Measurements from ENCODE around the gene FBXW8.

FBXW8 gene

GRCh38 chr12:116910645-116911451 lies at the start of gene FBXW8:
TSS of gene FBXW8 (plus strand) at chr12:116910950. CDS start at chr12:116911038, 88 bp downstream.
- intact Hi-C loops (cut with DNase I): no loop called here

GRCh38 chr12:116861320-116861719 lies 49.4 kb upstream of the FBXW8 start:
- DNase-seq: peak; percentile 15 to 79 (median 56)
- intact Hi-C loops (cut with DNase I): no loop called here

More at GRCh38 chr12:116910645-116911451, at the start of gene FBXW8:
- DNase-seq: peak in 41 of 42 donors; percentile 35 to 82 (median 64)

GRCh38 chr12:116862167-116862566 lies 48.6 kb upstream of the FBXW8 start:
- intact Hi-C loops (cut with DNase I): no loop called here

GRCh38 chr12:116863275-116863767 lies 47.4 kb upstream of the FBXW8 start:
- intact Hi-C loops (cut with DNase I): no loop called here
- no peak for DNase-seq

More at GRCh38 chr12:116862167-116862566, 48.6 kb upstream of the FBXW8 start:
- no peak for DNase-seq

GRCh38 chr12:116864371-116865160 lies 46.2 kb upstream of the FBXW8 start:
- DNase-seq: no peak
- intact Hi-C loops (cut with DNase I): no loop called here

- intact Hi-C loops (cut with DNase I): no loop called here
- DNase-seq: no peak
Observed at GRCh38 chr12:116867523-116867922, 43.2 kb upstream of the FBXW8 start.

GRCh38 chr12:116870306-116870705 lies 40.4 kb upstream of the FBXW8 start:
- no peak for DNase-seq
- intact Hi-C loops (cut with DNase I): no loop called here

GRCh38 chr12:116874324-116874995 lies 36.3 kb upstream of the FBXW8 start:
- intact Hi-C loops (cut with DNase I): no loop called here
- DNase-seq: no peak

GRCh38 chr12:116876151-116876869 lies 34.4 kb upstream of the FBXW8 start:
- intact Hi-C loops (cut with DNase I): no loop called here
- no peak for DNase-seq

GRCh38 chr12:116878567-116879508 lies 31.9 kb upstream of the FBXW8 start:
- intact Hi-C loops (cut with DNase I): no loop called here
- DNase-seq: peak in 1 of 42 donors; percentile 23

GRCh38 chr12:116879509-116880212 lies 31.1 kb upstream of the FBXW8 start:
- intact Hi-C loops (cut with DNase I): no loop called here
- peak in 7 of 42 donors; percentile 20 to 69 (median 43) for DNase-seq

GRCh38 chr12:116880213-116880816 lies 30.4 kb upstream of the FBXW8 start:
- intact Hi-C loops (cut with DNase I): no loop called here
- DNase-seq: no peak

- intact Hi-C loops (cut with DNase I): no loop called here
- DNase-seq: peak in 13 of 42 donors; percentile 21 to 61 (median 45)
Observed at GRCh38 chr12:116880817-116881324, 29.9 kb upstream of the FBXW8 start.

GRCh38 chr12:116881325-116881876 lies 29.3 kb upstream of the FBXW8 start, which contains the start of gene HRK:
TSS of gene HRK (minus strand) at chr12:116881441. CDS start at chr12:116881307, 134 bp downstream.
- DNase-seq: no peak

GRCh38 chr12:116881877-116882507 lies 28.8 kb upstream of the FBXW8 start:
- intact Hi-C loops (cut with DNase I): no loop called here
- DNase-seq: no peak

More at GRCh38 chr12:116881325-116881876, 29.3 kb upstream of the FBXW8 start, which contains the start of gene HRK:
- intact Hi-C loops (cut with DNase I): no loop called here

Data from head of caudate nucleus (tissue), 42 donors.